AG10803 (cell line): ENCODE data around the gene STARD9.
A peak's percentile ranks its signal among the peaks of the same experiment; 100 is the strongest.
"Not testable (repeated sequence)": the region's sequence is repeated elsewhere in the genome, so short reads cannot be mapped to it uniquely, and the experiment has no call there.

ENCODE experiments used
- DNase-seq: peaks from one replicate; pipeline ENCODE4 v3.0.0; 2010; ENCODE audit warnings: low read depth
- H3K4me3 ChIP-seq: 2 replicates; pipeline ENCODE4 v1.5.1; 2011; ENCODE audit warnings: mild to moderate bottlenecking, low read length, control low read depth
- CTCF ChIP-seq: conservative IDR thresholded peaks from 2 replicates; pipeline ENCODE4 v1.5.1; 2011; ENCODE audit warnings: mild to moderate bottlenecking, low read length, control low read depth, inconsistent platforms

Gene STARD9

GRCh38 chr15:42549032-42549491, 26.3 kb upstream of the STARD9 start:
- peak; percentile 15 for DNase-seq
- peak overlapping the region; percentile 99 for H3K4me3 ChIP-seq
- no peak for TF ChIP-seq CTCF

DNA sequence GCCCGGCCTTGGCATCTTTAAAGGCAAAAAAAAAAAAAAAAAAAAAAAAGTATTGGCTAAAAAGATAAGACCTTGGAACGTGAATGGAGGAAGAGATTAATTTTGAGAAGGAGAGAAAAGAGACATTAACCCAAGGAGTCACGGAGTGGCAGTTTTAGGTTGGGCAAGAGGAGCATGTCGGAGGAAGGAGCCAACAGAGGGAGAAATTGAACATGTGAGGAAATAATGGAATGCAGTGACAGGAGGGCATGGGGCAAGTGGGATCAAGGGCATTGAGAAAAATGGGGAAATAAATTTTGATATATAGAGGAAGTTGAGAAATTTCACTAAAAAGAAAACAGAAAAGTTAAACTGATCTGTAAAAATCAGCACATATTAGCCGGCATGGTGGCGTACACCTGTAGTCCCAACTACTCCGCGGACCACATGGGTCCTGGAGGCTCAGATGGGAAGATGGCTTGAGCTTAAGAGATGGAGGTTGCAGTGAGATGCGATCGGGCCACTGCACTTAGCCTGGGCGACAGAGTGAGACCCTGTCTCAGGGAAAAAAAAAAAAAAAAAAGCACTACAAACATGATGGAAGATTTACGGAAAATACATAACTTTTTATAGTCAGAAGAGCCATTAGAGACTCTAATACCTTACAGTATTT, 25.5 kb upstream of the STARD9 start:
- no peak for TF ChIP-seq CTCF

DNA sequence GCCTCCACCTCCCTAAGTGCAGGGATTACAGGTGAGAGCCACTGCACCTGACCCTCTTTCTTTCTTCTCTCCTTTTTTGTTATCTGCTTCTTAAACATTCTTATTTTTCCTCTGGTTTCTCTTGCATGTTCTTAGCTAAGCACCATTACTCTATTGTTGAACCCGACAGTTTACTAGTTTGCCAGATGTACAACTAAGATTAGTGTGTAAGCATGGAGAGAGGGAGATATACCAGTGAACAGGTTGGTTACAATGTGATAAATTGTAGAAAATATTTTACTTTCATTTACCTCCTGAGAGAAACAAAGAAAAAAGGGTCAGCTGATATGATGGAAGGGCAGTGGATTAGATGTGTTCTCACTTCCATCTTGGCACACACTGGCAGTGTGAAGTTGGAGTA, 21.9 kb upstream of the STARD9 start:
- TF ChIP-seq CTCF = no peak
- H3K4me3 ChIP-seq = no peak overlapping the region
- no peak for DNase-seq

More for the DNA sequence above, 25.5 kb upstream of the STARD9 start:
- H3K4me3 ChIP-seq = peak overlapping the region; percentile 99
- DNase-seq = no peak

GRCh38 chr15:42556550-42557207, 18.7 kb upstream of the STARD9 start:
- H3K4me3 ChIP-seq, DNase-seq: not testable (repeated sequence)

DNA sequence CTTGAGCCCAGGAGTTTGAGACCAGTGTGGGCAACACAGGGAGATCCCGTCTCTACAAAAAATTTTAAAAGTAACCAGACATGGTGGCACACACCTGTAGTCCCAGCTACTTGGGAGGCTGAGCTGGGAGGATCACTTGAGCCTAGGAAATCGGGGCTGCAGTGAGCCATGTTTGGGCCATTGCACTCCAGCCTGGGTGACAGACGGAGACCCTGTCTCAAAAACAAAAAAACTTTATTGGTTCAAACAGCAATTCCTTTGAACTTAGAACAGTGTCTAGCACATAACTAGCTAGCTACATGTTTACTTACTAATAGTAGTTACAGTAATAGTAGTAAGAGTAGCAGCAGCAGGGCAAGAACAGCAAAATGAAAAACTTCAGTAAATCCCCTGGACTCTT, 16.7 kb upstream of the STARD9 start:
- H3K4me3 ChIP-seq = no peak overlapping the region
- no peak for DNase-seq
- no peak for TF ChIP-seq CTCF

GRCh38 chr15:42576040-42576594, 711 bp downstream of the STARD9 start:
- H3K4me3 ChIP-seq = peak overlapping the region; percentile 86
- DNase-seq = no peak

DNA sequence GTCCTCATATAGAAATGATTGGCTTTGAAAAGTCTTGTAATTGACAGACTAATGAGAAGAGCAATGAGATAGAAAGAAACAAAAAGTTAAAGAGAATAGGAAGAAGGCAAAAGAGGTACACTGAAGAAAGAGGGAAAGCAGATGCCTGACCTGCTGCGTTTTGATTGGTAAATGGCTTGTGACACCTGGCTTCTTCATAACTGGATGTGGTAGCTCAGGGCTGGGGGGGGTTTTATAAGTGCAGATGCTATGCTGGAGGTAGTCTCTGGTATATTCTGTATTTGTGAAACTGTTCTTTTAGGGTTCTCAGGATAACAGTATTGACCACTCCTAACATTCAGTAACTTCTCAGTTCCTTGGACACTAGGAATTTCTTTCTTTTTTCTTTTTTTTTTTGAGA, 1.4 kb downstream of the STARD9 start:
- DNase-seq = no peak
- TF ChIP-seq CTCF = no peak
- peak overlapping the region; percentile 86; the same call in 1 of the 2 replicates for H3K4me3 ChIP-seq

More at GRCh38 chr15:42576040-42576594, 711 bp downstream of the STARD9 start:
- TF ChIP-seq CTCF = no peak
